Daoy (cell line): Measurements from ENCODE around the gene C4BPA. TPM values are rescaled to one million over a fixed set of nuclear protein-coding genes. Genes with fewer than 3 reads are reported as not detected.

Experiments
- DNase-seq: peaks from one replicate; pipeline ENCODE4 v3.0.0-alpha.2; 2015; ENCODE audit warnings: low read depth
- total RNA-seq: library from RNA; depleted of rRNA; stranded (reverse); fragments of >200 nt; shearing (Covaris generic); gene quantifications from 2 replicates; pipeline ENCODE4 v1.2.3, GENCODE V29; 2014; rRNA removed

Gene C4BPA
- not detected in 2 replicates for total RNA-seq

DNA sequence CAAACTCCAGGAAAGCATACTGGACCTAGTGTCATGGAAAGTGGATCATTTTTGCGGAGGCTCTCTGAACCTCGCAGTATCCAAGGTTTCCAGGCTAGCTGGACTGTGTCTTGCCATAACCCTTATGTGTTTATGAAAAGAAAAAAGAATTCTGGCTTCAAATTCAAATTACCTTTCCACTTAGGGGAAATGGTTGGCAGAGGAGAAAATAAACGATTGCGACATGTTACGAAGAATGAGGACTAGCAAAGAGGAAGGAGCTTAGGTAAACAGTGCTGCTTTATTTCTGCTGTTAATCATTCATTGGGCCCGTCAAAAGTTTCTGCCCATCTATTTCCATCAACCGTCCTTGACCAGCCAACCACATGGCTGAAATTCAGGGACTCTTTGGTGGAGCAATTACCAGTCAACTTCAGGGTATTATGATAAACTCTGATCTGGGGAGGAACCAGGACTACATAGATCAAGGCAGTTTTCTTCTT is at the start of gene C4BPA:
Gene C4BPA (plus strand): TSS at position 342 of the 482 bp plus-strand sequence. CDS start 8,793 bp downstream, outside the sequence.
- no peak for DNase-seq

DNA sequence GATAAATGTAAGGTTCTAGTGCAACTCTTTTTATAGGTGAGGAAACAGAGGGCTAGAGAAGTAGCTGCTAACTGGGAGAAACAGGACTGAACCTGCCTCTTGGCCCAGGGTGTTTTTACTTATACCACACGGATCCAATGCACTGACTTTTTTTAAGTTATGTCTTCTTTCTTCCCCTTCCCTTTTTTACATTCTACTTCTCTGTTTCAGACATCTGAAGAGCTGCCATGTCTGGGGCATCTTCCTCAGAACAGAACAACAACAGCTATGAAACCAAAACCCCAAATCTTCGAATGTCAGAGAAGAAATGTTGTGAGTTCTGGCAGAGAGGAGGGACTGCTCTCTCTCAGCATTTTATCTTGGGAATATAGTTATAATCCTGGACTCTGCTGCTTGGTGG is 49.5 kb upstream of the C4BPA start:
- no peak for DNase-seq

DNA sequence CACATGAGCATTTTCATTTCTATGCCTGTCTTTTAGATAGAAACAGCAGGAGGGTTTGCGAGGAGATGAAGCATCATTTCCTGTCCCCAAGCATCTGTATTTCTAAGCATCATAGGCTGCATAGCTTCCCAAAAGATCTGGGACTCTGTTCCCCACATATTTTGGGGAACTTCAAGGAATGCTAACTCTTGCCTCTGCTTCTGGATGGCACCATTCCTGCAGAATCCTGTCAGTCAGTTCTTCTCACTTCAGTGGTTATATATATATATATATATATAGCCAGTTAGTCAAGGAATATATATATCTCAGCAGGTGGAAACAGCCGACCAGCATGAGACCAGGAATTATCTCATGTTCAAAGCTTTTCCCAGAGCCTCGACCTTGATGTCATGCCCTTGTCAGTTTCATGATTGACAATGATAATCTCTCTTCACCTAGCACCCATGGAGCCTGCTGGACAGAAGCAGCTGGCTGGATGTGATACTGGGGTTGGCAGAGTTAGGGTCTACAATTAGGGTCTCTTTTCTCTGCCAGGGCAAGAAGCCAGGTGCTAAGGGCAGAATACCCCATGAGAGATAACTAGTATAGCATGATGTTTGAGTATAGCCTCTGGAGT is 48.5 kb upstream of the C4BPA start:
- DNase-seq, result no peak

DNA sequence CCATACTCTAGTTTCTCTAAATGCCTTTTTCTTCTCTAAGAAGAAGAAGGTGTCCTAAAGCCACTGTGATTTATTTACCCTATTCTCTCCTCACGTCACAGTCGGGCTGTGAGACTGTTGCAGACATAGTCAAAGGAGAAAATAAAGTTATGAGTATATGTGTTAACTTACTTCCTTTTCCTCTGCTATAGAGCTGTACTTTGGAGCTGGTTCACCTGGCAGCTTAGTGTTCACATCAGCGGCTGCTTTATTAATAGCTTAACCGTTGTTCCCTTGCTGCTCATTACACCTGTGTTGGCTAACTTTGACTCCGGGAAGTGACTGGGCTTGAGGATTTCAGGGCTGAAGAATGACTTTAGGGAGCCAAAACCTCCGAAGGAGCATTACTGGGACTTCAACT is 47.4 kb upstream of the C4BPA start:
- no peak for DNase-seq

DNA sequence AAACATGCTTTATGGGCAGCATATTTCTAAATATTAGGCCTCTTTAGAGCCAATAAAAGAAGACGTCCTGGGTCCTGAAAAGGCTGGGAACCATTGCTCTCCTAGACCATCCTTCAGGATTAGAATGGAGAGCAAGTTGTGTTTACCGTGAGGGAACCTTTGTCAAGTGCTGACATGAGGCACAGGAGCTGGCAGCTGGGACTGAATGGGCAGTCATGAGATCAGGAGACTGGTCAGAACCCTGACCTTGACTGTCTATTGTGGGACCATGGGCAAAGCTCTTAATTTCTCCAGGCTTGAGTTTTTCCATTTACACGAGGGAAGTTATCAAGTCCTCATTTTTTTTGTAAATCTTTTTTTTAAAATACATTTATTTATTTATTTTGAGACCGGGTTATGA is 45.8 kb upstream of the C4BPA start:
- DNase-seq, result no peak

DNA sequence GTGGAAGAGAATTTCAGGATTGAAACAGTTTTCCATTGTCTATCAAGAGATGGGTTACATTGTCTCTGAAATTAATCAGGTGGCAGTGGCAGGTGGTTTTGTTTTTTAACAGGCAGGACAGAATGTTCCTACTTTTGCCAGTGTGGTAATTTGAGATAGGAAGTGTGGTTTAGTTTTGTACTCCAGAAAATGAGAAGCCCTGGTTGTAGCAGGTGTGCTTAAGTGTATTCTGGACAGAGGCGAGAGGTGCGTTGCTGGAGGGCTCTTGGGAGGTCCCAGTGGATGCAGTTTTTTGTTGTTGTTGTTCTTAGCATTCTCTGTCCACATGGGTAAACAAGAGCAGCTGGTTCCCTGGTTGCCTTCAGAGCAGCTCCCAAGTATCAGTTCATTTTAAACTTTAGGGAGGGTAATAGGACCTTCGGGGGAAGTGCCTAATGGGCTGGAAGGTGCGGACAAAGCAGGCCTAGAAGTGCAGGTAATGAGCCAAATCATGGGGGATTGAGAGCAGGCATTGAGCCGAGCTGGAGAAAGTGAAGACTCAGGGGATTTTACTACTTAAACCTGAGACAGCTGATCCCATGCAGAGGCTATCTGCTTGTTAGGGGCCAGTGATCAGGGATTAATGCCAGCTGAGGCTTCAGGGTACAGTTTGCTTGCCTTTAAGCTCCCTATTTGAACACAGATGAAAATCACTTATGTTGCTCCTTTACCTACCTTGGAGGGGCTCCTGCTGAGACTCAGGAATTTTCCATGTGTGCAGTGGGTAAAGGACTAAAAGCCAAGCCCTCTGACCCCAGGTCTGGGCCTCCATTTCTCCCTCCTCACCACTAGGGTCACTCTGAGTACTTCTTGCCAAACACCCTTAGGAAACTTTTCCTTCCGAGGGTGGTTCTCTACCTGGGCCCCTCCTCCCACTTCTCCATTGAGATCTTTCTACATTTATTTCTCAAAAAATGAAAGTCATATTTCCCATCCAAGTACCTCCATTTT is 44.9 kb upstream of the C4BPA start:
- no peak for DNase-seq

DNA sequence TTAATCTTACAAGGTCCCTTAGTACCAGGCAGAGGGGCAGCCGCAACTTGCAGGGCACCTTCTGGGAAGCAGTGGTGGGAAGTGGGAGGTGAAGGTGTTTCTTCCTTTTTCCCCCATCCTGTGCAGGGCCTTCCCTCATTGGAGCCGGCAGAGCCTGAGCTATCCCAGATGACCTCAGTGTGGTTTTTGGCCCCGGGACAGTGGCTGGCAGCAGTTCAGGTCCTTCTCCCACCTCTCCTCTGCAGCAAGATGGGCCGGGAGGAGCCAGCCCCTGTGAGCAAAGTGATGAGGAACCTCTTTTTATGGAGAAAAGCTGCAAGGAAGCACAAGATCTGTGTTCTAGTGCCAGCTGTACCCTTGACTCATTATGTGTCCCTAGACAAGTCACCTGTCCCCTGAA is 44.2 kb upstream of the C4BPA start:
- no peak for DNase-seq

DNA sequence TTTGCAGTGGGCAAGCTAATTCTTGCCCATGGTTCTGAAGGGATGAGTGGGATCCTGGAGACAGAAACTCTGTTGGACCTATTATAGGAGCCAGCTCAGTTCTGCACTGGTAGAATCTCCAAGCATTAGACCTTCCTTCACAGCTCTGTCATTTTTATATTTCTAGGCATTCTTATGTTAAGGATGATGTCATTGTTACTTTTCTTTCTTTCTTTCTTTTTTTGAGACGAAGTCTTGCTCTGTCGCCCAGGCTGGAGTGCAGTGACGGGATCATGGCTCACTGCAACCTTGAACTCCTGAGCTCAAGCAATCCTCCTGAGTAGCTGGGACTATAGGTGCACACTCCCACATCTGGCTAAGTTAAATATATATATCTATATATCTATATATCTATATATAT is 43.4 kb upstream of the C4BPA start:
- DNase-seq, result no peak

DNA sequence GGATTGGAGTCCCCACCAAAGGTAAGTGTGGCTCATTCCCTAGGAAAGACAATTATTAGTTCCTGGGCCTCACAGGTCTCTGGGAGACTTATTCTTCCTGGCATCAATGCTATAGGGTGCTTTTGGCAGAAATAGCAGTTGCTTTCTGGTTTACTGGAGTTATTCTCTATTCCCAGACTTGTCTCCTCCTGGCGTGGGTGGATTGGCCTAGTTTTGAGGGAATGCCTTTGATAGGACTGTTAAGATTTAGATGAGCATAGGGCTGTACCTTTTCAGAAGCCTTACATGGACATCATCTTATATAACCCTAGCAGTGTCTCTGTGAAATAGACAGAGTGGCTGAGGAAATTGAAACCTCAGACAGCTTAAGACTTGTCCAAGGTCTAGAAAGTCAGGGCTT is 42.0 kb upstream of the C4BPA start:
- DNase-seq, result no peak

DNA sequence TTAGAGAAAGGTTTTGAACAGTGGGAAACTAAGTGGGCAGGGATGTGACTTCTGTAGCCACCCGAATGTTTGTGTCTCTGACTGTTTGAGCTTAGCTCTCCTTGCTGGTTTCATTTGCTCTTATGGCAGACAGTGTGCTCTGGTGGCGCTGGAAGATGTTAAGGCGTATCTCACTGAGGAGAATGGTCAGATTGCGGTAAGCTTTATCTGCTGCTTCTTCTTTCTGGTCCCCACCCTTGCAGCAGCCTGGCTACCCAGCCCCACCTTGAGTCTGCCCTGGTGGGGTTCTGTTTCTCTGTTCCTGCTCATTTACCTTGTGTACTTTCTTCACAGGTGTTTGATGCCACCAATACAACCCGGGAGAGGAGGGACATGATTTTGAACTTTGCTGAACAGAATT is 41.0 kb upstream of the C4BPA start:
- no peak for DNase-seq

DNA sequence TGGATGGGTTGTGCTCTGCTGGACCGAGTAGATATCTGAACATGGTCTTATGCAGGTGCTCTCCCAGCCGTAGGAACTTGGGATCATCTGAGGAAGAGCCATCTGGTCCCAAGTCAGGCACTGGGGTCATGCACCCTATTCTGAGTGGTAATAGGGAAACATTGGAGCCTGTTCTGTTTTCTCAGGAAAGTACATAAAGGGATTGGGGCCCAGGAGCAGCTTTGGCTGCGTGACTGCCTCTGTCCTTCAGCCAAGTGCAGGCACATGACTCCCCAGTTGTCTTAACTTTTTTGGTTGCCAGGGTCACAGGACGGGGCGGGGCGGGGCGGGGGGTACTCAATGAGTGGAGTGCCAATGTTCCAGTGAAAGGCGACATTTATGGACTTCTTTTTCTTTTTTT is 39.5 kb upstream of the C4BPA start:
- no peak for DNase-seq

DNA sequence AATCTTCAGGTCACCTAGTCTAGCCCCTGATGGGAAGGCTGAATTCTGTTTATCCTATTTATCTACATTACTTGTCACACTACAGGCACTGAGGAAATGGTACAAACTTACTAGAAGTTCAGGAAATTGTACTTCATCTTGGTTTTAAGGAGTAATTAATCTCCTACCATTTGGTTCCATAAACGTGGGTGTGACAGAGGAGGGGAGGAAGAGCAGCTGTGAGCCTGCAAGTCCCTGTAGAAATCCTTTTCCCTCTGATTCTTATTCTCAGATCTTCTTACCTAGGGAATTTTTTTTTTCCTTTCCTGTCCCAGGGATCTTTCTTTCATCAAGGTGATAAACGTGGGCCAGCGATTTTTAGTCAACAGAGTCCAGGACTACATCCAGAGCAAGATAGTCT is 36.8 kb upstream of the C4BPA start:
- DNase-seq, result no peak

DNA sequence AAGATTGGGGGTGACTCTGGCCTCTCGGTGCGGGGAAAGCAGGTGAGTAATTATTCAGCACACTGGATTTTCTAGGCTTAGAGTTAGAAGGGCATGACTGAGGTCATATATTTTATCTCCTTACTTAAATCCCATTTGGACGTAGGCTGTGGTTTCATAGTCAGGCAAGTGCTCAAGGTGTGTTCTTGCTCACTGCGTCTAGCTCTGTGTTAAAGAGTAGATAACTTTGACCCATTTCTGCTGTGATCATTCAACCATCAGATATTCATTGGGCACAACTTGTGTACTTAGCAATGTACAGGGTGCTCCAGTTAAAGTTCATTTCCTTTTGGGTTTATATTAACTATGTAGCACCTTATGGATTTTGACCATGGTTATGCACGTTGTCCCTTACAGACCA is 36.4 kb upstream of the C4BPA start:
- DNase-seq, result no peak

DNA sequence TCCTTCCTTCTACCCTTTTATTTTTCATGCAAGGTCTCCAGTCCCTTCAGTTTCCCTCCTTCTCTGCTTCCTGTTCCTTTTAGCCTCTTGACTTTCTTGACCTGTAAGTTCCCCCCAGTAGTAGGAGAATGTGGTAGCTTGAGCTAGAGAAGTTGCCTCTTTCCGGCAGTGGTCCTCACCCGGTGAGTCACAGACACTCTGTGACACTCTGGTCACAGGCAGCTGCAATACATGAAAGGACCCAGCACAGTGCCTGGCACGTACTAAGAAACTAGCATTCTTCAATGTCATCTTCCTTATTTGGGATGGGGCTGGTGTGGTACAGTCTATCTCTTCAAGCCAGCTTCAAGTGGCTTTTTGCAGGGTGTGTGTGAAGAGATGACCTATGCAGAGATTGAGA is 35.0 kb upstream of the C4BPA start:
- DNase-seq, result no peak

DNA sequence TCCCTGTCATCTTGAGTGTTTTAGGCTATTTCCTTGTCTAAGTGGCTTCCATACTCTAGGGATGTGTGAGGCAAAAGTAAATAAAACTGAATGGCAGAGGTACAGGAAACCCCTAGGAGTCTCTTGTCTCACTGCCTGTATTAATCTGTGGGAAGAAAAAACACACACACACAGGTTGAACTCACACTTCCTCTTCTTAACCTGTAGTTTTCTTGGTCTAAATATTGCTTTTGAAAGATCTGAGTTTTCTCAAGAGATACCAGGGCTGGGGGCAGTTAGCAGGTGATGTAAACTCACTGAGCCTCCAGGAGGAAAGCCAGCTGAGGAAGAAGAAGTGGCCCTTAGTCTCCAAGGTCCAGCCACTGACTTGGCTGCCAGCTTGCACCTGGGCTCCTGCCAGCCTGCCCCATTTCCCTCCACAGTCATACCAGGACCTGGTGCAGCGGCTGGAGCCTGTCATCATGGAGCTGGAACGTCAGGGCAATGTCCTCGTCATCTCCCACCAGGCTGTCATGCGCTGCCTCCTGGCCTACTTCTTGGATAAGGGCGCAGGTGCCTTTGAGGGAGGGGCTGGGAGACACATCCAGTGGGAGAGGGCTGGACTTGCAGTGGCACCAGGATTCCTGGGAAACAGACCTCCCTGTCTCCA is 34.1 kb upstream of the C4BPA start:
- no peak for DNase-seq

DNA sequence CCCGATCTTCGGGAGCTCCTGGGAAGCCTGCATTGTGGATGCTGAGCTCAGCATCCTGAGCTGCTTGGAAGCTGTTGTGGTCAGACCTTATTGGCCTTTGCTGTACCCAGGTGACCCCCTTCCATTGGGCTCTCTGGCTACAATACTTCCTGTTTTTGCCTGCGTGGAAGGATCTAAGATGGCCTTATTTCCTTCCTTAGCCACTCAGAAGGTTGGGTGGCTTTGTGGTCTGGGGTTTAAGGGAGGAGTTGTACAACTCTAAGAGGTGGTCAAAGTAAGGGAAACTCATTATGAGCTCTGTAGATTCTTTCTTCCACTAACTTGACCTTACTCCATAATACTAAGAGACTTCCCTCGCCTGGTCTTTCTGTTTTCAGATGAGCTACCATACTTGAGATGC is 33.2 kb upstream of the C4BPA start:
- no peak for DNase-seq

DNA sequence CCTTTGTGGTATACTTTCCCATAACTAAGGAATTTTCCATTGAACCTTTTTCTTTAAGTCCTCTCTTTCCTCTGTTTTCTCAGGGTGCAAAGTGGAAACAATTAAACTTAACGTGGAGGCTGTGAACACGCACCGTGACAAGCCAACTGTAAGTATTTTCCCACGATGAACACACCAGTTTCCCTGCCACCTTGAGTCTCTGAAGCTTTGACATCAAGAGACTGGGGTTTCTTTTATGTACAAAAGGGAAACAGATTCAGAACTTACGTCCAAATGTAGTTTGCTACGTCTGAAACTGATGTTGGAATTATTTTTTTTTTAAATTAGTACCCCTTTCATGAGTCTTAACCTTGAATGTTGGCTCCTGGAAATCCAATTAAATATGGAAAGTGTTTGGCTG is 32.6 kb upstream of the C4BPA start:
- no peak for DNase-seq

DNA sequence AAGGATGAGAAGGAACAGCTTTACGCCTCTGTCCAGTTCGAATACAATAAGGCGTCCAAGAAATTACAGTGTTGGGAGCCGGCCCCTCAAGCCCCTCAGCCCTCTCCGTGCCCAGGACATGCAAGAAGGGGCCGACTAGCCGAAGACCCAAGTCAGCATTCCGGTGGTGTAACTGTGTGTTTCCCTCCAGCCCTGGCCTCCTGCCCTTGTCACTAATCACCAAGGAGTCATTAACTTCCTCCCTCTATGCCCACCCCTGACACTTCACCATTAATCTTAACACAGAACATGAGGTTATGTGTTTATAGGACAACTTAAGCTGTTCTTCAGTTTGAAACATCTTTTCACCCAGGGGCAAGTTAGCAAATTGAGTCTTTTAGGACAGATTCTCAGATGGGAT is 31.8 kb upstream of the C4BPA start:
- DNase-seq, result no peak

DNA sequence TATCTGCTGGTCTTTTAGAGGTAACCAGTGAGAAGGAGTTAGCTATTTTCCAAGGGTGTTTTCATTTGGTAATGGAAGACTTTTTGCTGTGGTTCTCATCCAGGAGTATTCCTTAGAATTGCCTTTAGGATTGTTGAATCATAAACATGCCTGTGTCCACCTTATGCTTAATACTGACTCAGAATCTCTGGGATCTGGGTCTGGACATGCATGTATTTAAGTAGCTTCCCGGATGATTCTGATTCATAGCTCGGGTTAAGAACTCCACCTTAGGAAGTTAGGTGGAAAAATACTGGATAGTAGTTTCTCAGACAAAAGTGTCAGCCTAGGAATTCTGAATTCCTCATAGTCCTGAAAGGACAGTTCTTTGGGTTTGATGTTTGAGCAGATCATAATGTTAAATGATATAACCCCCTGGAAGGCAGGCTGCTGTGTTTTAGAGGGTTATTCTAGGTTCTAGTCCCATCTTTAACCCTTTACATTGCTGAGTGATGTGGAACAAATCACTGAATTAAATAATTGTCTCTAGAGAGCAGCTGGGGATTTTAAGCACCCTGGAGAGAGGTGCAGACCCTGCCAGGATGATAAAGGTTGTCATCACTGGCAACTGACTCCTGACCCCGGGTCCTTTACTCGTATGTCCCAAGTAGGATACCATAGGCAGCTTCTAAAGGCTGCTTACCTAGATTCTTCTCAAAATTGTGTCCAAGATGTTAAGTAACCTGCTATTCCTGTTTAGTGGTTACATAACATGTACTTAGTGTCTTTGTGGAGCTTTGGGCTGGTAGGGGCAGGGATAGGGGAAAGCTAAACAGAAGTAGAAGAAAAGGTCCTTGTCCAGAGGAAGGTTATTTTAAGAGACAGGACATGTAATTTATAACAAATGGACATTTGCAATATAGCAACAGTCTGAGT is 29.9 kb upstream of the C4BPA start:
- no peak for DNase-seq

DNA sequence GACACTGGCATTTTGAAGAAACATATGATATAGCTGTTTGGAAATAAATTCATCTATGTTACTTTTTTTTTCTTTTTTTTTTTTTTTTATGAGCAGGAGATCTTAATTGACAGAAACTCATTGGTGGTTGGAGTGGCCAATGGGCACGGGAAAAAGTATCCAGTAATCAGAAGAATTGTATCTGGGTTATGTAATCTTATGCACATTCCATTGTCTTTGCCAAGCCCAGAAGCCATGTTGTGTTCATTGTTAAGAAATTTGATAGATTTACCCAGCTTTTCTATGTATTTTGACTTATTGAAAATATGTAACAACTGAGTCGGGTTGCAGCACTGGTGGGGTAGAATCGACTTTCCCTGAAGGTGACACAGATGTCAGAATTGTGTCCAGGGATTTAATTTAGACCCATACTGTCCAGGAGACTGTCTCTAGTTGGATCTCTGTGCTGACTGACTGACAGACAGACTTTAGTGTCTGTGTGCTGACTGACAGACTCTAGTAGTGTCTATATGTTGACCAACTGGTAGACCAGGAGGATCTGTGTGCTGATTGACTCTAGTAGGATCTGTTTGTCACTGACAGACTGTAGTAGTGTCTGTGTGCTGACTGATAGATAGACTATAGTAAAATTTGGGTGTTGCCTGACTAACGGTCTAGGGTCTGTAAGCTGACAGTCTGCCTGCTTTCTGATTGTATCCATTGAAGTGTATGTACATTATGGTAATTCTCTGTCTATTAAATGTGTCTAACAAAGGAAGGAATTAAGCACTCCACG is 27.7 kb upstream of the C4BPA start:
- DNase-seq, result no peak

DNA sequence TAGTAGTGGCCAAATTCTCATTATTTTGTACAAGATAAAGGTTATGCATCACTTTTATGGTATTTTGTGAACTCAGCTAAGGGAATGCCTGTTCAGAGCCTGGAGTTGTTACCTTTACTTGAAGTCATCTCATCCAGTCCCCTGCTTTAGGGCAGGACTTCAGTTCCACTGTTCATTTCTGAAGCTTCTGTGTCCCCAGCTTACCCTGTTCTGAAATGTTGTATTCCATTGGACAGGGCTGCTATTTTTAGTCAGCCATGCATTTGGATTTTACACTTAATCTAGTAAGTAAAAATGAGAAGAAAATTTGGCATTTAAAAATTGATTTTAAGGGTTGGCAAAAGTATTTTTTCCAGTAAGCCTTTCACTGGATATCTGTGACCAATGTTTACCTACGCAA is 27.0 kb upstream of the C4BPA start:
- no peak for DNase-seq
